Cardiac muscle cell (in vitro differentiated cells and primary cell): ENCODE data around the gene DUOX1. TPM values are rescaled to one million over a fixed set of nuclear protein-coding genes. Genes with fewer than 3 reads are reported as not detected.
"Not testable (repeated sequence)": the region's sequence is repeated elsewhere in the genome, so short reads cannot be mapped to it uniquely, and the experiment has no call there.

ENCODE experiments used
- DNase-seq, 2 donors: peaks; one replicate each; pipeline versions ENCODE4 v3.0.0 to v3.0.0-alpha.2; 2010 to 2017; ENCODE audit warnings: low read depth in 1 of 2, low spot score in 1 of 2
- H3K27ac ChIP-seq: fragments of 200-600 bp; sonication (generic); 2 replicates; pipeline ENCODE4 v1.5.1; 2016
- H3K27me3 ChIP-seq: fragments of 200-600 bp; sonication (generic); 2 replicates; pipeline ENCODE4 v1.6.0; 2016; ENCODE audit warnings: control low read depth
- H3K36me3 ChIP-seq: fragments of 200-600 bp; sonication (generic); 2 replicates; pipeline ENCODE4 v1.5.1; 2016; ENCODE audit warnings: control low read depth
- H3K4me1 ChIP-seq: fragments of 200-600 bp; sonication (generic); 2 replicates; pipeline ENCODE4 v1.8.1; 2017; ENCODE audit warnings: low read depth, mild to moderate bottlenecking, mixed run types
- H3K4me3 ChIP-seq: fragments of 200-600 bp; sonication (generic); 2 replicates; pipeline ENCODE4 v1.5.1; 2016; ENCODE audit warnings: mild to moderate bottlenecking
- H3K9me3 ChIP-seq: fragments of 200-600 bp; sonication (generic); 2 replicates; pipeline ENCODE4 v1.5.1; 2017; ENCODE audit warnings: low read depth, mild to moderate bottlenecking, control low read depth
- CTCF ChIP-seq: IDR thresholded peaks from 2 replicates; pipeline ENCODE4 v1.5.1; 2012; ENCODE audit warnings: low read depth, mild to moderate bottlenecking, low read length
- polyA plus RNA-seq: library from polyadenylated mRNA; unstranded; fragments of >200 nt; fragmentation: Nextera tagmentation; extraction: Ambion mirVana; gene quantifications from 2 replicates; pipeline ENCODE4 v1.2.1, GENCODE V29; 2016
- total RNA-seq: library from RNA; depleted of rRNA; stranded (reverse); fragments of >200 nt; gene quantifications from 2 replicates; pipeline ENCODE4 v1.2.3, GENCODE V29; 2016

DUOX1 gene
- total RNA-seq, result 0.04 and 0.45 TPM in 2 replicates
- 6.2 and 7.0 TPM in 2 replicates for polyA plus RNA-seq

- no peaks in the 10 kb centered on the region for H3K4me1 ChIP-seq
- no peaks in the 10 kb centered on the region for H3K9me3 ChIP-seq
- H3K4me3 ChIP-seq, result peak within 1 kb of the TSS; percentile 25
- DNase-seq, result peak in 1 of 2 donors; percentile 30
- no peak for TF ChIP-seq CTCF
- no peaks in the 10 kb centered on the region for H3K36me3 ChIP-seq
- H3K27ac ChIP-seq, result no peak within 1 kb of the TSS
- H3K27me3 ChIP-seq, result peaks cover 100% of the 10 kb centered on the region
Measured at GRCh38 chr15:45129651-45130129, at the start of gene DUOX1, which contains the start of gene DUOXA1. Gene DUOX1 (plus strand): TSS chr15:45129994. CDS start chr15:45131967, 1,973 bp downstream. Gene DUOXA1 (minus strand): TSS chr15:45129879. CDS start chr15:45123014, 6,865 bp downstream.

- H3K27ac ChIP-seq, H3K27me3 ChIP-seq, H3K4me3 ChIP-seq: not testable (repeated sequence)
Measured at GRCh38 chr15:45080593-45080992, 49.2 kb upstream of the DUOX1 start.

GRCh38 chr15:45082412-45082811 lies 47.4 kb upstream of the DUOX1 start:
- H3K4me3 ChIP-seq, H3K4me1 ChIP-seq, H3K9me3 ChIP-seq, H3K36me3 ChIP-seq, H3K27me3 ChIP-seq, H3K27ac ChIP-seq: not testable (repeated sequence)
- DNase-seq, result peak in 1 of 2 donors; percentile 20

More at GRCh38 chr15:45080593-45080992, 49.2 kb upstream of the DUOX1 start:
- not testable (repeated sequence) for H3K4me1 ChIP-seq, DNase-seq, H3K36me3 ChIP-seq, H3K9me3 ChIP-seq

GRCh38 chr15:45083223-45083622 lies 46.6 kb upstream of the DUOX1 start:
- H3K27ac ChIP-seq, result no peak overlapping the region
- H3K36me3 ChIP-seq, result no peaks in the 10 kb centered on the region
- TF ChIP-seq CTCF, result no peak
- peaks cover 7% of the 10 kb centered on the region for H3K4me1 ChIP-seq
- DNase-seq, result no peak
- H3K9me3 ChIP-seq, result no peaks in the 10 kb centered on the region
- H3K27me3 ChIP-seq, result no peaks in the 10 kb centered on the region
- H3K4me3 ChIP-seq, result no peak overlapping the region

GRCh38 chr15:45084163-45084562 lies 45.6 kb upstream of the DUOX1 start:
- no peak overlapping the region for H3K4me3 ChIP-seq
- H3K4me1 ChIP-seq, result peaks cover 16% of the 10 kb centered on the region
- H3K27ac ChIP-seq, result no peak overlapping the region
- H3K36me3 ChIP-seq, result no peaks in the 10 kb centered on the region
- TF ChIP-seq CTCF, result no peak
- no peaks in the 10 kb centered on the region for H3K9me3 ChIP-seq
- H3K27me3 ChIP-seq, result no peaks in the 10 kb centered on the region
- DNase-seq, result no peak

GRCh38 chr15:45087513-45087912 lies 42.3 kb upstream of the DUOX1 start:
- Histone ChIP-seq H3K4me1 (peaks cover 13% of the 10 kb centered on the region), H3K27me3 (peaks cover 10% of the 10 kb centered on the region), H3K9me3 (no peaks in the 10 kb centered on the region), H3K27ac (no peak overlapping the region), H3K36me3 (no peaks in the 10 kb centered on the region), H3K4me3 (no peak overlapping the region)
- no peak for TF ChIP-seq CTCF
- DNase-seq, result no peak
